ENCODE results near the gene MYL9.

Gene MYL9

DNA sequence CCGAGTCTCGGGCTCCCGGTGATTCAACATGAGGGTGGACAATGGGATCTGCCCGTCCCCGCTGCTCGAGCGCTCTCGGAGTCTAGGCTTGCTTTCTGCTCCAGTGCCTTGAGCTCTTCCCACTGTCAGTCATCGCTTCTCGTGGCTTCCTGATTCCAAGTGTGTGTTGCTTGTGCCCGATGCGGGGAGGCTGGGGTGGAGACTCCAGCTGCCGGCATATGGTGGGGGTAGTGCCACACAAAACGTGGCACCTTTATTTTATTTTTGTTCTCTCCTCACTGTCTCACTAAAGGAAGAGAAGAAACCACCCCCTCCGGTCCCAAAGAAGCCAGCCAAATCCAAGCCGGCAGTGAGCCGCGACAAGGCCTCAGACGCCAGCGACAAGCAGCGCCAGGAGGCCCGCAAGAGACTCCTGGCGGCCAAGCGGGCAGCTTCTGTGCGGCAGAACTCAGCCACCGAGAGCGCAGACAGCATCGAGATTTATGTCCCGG is 14.8 kb upstream of the MYL9 start:
- DNase-seq = no peak

DNA sequence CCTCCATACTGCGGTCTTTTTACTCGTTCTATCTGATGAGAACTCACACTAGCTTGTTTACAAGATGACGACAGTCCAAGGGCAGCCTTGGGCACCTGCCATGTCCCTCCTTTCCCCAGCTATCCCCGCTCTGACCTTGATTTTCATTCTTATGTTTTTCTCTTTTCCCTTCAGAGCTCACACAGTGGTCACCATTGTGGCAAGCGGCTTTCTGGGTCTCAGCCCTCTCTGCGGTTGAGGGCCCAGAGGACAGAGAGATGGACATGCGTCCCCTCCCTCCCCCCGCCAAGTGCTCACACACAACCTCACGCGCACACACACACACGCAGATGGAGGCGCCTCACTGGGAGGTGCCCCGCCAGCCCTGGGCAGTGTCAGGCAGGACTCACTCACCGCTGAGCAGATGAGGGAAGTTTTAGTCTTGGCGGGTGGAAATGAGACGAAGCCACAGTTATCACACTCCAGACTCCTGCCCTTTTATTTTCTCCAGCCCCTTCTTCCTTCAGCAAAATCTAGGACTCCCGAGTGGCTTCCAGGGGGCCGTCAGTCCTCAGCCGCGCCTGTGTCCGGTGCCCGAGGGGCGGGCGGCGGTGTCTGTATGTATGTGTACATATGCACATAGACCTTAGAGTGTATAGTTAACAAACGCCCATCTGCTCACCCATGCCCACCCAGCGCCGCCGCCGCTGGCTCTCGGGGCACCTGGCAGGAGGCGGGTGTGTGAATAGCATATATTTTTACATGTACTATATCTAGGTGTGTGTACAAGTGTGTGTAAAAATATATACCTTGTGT is 13.8 kb upstream of the MYL9 start:
- no peak for DNase-seq

DNA sequence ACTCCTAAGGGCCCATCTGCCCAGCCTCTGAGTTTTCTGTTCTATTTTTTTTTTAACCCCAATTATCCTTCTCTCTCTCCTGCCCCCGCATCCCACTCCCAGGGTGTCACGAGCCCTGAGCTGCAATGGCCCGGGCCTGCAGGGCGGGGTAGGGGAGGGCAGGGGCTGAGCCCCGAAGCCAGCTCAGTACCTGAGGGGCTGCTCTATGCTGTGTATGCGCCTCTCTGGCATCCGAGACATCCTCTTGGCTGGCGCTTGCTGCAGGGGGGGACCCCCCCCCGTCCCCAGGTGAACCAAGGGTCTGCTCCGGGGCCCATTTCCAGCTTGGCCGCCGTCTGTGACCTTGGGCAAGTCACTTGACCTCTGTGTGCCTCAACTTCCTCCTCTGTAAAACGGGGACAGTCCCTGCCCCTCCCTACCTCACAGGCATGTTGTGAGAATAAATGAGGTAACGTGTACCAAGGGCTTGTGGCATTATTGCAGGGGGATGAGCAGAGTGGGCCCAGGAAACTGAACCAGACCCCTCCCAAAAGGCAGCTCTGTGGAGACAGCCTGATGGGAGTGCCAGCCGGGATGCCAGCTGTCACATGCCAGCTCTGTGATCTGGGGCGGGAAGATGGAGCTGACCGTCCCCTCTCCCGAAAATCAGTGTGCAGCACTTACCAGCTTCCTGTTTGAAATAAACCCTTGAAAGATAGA is 13.0 kb upstream of the MYL9 start:
- DNase-seq = no peak

DNA sequence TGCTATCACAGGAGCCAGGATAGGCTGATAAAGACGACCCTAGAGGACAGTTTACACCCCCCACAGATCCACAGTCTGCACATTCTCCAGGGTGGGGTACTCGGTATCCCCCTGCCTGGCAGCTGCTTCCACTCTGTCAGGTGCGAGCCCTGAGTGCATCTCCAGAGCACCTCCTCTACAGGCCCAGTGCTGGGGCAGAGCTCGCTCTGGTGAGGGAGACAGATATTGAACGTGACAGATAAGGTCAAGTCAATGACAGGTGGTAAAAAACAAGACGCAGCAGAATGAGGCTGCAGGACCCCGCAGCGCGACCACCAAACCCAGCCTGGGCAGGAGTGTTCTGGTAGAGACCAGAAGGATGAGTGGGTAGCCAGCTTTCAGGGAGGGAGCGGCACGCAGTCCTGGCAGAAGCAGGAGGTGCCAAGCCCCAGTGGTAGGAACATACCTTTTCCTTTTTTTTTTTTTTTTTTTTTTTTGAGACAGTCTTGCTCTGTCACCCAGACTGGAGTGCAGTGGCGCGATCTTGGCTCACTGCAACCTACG is 12.4 kb upstream of the MYL9 start:
- no peak for DNase-seq

- no peak for DNase-seq
Observed at GRCh38 chr20:36532388-36532787, 8.9 kb upstream of the MYL9 start.

GRCh38 chr20:36532822-36533221 is 8.5 kb upstream of the MYL9 start:
- no peak for DNase-seq

GRCh38 chr20:36538026-36538722 is 3.1 kb upstream of the MYL9 start:
- no peak for DNase-seq

- DNase-seq = no peak
Observed at GRCh38 chr20:36540551-36541211, 638 bp upstream of the MYL9 start.

DNA sequence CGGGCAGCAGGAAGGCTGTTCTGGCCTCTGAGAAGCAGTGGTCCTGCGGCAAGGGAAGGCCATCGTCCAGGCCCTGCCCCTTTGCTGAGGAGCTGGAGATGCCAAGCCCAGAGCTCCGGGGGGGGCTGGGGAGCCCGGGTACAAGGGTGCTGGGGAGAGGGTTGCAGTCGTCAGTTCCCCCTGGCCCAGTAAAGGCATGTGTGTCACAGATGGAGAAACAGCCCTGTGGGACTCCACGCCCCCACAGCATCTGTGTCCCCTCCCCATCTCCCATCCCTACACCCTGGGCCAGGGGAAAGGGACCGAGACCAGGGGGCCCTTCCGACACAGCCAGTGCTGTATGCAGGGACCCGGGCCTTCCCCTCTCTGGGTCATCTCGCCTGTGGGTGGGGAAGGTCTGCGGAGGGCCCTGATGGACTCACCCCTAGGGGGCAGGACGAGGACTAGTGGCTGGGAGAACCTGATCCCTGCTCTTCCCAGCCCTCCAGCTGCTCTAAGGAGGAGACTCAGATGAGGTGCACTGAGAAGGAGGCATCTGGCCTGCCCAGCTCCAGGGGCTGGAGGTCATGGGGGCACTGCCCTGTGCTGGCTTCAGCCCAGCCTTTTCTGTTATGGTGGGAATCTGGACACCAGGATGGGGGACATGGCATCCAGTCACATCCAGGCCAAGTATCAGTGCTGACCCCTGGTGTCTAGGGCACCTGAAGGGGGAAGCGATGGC is 609 bp downstream of the MYL9 start:
- DNase-seq = no peak

DNA sequence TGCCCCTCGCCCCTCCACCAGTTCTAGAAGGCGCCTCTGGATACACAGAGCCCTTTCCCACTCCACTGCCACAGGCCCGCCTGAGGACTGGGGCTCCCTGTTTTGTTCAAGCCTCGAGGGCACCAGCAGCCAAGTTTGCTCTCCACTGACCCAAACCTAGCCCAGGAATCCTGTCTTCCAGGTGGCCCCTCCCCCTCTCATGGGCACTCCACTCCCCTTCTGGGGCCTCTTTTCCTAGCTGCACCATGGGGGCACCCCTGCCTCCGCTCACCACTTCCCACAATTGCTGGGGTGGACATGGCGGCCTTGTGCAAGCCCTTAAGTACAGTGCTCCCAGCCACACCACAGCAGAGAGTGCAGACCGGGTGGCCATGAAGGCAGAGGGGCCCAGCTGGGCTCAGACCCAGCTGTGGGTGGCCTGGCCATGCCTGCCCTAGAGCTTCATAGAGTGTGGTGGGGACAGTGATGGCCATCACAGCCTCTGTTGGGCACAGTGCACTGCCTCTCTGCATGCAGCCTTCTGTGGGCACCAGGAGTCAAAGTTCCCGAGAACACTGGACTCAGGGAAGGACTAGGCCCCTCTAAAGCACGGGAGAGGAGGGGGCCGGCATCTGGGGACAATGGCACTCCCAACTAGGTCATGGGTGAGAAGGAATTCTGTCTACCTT is 1.3 kb downstream of the MYL9 start:
- DNase-seq = no peak

- DNase-seq = no peak
Observed at GRCh38 chr20:36543184-36544133, 2.1 kb downstream of the MYL9 start.

DNA sequence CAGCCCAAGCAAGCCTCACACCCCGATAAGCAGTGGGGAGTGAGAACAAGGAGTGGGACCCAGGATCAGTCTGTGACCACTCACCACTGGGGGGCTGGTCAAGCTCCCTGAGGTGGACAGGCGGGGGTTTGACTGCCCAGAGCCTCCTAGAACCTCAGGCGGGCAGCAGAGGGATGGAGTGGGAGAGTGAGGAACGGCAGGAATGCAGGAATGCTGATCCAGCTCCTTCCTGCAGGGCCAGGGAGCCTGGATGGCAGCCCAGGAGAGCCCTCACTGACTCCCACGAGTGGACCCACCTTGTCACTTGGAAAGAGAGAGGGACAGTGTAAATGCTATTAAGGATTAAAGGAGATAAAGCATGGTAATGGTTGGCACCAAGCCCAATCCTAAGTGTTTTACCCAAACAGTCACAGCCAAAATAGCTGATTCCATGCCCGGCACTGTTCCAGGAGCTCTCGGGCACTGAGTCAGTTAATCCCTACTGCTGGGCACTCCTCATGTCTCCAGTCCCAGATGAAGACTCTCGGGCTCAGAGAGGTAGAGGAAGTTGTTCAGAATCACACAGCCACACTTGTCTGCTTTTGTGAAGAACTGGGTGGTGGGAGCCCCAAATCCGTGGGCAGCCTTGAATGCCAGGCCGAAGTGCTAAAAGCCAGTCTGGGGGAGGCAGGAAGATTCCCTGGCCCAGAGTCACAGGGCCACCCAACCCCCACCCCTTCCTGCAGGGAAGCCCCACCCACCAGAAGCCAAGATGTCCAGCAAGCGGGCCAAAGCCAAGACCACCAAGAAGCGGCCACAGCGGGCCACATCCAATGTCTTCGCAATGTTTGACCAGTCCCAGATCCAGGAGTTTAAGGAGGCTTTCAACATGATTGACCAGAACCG is 3.1 kb downstream of the MYL9 start:
- DNase-seq = no peak

DNA sequence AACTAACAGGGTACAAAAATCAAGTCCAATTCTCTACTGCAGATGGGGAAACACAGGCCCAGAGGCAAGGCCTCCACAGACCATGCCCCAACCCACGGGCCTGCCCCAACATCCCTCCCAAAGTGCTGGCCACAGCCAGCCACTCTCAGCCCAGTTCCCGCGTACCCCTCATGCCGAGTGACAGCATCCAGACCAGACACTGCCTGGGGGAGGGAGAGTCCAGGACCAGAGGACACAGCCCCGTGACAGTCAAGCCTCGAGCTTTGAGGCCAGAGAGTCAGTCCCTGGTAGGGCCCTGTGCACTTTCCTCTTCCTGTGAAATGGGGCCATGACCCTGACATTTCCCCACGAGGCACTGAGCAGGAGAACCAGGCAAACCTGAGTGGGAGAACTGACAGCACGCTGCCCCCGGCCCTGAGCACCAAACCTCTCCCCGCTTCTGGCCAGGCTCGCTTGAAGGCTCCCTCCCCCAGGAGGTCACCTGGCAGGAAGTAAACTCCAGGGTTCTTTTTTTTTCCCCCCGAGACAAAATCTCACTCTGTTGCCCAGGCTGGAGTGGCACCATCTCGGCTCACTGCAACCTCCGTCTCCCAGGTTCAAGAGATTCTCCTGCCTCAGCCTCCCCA is 4.9 kb downstream of the MYL9 start:
- DNase-seq = no peak

DNA sequence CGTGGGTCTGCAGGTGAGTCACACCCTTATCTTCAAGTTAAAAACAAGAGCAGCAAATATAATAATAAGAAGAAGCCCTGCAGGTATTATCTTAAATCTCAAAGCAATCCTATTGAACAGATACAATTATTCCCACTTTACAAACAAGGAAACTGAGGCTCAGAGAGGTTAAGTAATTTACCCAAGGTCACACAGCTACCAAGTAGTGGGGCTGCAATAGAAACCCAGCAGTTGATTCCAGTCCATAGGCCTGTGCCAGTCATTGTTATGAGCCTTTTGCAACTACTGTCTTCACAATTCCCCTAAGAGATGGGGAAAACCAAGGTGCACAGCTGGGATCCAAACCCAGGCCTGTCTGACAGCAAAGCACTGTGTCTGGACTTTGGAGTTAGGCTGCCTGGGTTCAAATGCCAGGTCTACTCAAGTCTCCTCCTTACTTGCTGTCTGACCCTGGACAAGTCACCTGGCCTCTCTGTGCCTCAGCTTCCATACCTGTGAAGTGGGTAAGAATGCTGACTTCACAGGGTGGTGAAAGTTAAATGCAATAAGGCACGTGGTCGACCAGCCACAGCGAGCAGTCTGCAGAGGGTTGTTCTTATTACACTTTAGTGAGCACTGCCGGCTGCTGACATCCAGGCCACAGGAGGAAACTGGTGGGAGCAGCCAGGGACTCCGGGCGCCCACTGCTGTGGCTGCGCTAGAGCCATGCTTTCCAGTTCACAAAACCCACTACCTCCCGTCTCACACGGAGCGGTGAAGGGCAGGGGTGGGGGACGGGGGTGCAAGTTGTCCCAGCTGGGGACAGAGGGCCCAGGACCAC is 6.1 kb downstream of the MYL9 start:
- no peak for DNase-seq

DNA sequence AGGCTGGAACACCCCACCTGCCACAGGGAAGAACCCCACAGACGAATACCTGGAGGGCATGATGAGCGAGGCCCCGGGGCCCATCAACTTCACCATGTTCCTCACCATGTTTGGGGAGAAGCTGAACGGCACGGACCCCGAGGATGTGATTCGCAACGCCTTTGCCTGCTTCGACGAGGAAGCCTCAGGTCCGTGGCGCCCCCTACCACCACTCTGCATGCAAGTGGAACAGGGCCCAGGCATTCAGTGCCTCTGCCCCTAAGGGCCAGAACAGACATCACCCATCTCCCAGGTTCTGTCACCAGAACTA is 6.6 kb downstream of the MYL9 start:
- no peak for DNase-seq

DNA sequence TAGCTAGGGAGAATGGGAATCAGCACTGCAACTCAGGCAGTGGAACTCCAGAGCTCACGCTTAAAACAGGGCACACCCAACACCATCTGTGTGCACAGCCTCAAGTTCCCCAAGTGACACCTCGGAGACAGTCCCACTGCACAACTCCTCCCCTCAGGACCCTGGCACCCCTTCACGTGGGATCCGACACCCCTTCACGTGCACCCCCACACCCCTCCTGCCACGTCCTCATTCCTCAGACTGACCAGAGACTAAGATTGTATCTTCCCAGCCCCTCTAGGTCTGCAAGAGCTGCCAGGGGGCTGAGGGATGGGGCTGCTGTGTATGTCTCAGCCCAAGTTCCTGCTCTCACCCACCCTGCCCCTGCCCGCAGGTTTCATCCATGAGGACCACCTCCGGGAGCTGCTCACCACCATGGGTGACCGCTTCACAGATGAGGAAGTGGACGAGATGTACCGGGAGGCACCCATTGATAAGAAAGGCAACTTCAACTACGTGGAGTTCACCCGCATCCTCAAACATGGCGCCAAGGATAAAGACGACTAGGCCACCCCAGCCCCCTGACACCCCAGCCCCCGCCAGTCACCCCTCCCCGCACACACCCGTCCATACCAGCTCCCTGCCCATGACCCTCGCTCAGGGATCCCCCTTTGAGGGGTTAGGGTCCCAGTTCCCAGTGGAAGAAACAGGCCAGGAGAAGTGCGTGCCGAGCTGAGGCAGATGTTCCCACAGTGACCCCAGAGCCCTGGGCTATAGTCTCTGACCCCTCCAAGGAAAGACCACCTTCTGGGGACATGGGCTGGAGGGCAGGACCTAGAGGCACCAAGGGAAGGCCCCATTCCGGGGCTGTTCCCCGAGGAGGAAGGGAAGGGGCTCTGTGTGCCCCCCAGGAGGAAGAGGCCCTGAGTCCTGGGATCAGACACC is 7.6 kb downstream of the MYL9 start:
- no peak for DNase-seq

- no peak for DNase-seq
Observed at GRCh38 chr20:36549628-36549941, 8.3 kb downstream of the MYL9 start.
